ENCODE measurements around the gene INPP5A.
"Not testable (repeated sequence)": the region's sequence is repeated elsewhere in the genome, so short reads cannot be mapped to it uniquely, and the experiment has no call there.

The INPP5A gene, protein sequence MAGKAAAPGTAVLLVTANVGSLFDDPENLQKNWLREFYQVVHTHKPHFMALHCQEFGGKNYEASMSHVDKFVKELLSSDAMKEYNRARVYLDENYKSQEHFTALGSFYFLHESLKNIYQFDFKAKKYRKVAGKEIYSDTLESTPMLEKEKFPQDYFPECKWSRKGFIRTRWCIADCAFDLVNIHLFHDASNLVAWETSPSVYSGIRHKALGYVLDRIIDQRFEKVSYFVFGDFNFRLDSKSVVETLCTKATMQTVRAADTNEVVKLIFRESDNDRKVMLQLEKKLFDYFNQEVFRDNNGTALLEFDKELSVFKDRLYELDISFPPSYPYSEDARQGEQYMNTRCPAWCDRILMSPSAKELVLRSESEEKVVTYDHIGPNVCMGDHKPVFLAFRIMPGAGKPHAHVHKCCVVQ

DNA sequence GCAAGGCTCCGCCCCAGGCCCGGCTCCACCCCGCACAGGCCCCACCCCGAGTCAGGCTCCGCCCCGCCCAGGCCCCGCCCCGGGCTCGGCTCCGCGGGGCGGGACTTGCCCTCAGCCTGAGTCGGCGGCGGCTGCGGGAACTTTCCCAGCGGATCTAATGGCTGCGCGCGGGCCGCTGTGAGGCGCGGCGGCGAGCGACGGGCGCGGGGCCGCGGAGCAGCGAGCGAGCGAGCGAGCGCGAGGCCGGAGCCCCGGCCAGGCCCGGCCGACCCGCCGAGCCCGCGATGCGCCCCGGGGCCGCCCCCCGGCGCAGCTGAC lies at the start of gene INPP5A:
TSS of gene INPP5A (plus strand) at position 104 of the 318 bp plus-strand sequence. CDS start 310 bp downstream, outside the sequence.
- FAIRE-seq: no peak

- FAIRE-seq: no peak
These were observed 49.3 kb upstream of the INPP5A start for GRCh38 chr10:132488231-132488821.

GRCh38 chr10:132489053-132489703 lies 48.4 kb upstream of the INPP5A start:
- no peak for FAIRE-seq

- no peak for FAIRE-seq
These were observed 47.7 kb upstream of the INPP5A start for GRCh38 chr10:132489704-132490534.

- FAIRE-seq: not testable (repeated sequence)
These were observed 46.1 kb upstream of the INPP5A start for GRCh38 chr10:132491534-132491933.

- no peak for FAIRE-seq
These were observed 45.1 kb upstream of the INPP5A start for GRCh38 chr10:132492323-132493025.

DNA sequence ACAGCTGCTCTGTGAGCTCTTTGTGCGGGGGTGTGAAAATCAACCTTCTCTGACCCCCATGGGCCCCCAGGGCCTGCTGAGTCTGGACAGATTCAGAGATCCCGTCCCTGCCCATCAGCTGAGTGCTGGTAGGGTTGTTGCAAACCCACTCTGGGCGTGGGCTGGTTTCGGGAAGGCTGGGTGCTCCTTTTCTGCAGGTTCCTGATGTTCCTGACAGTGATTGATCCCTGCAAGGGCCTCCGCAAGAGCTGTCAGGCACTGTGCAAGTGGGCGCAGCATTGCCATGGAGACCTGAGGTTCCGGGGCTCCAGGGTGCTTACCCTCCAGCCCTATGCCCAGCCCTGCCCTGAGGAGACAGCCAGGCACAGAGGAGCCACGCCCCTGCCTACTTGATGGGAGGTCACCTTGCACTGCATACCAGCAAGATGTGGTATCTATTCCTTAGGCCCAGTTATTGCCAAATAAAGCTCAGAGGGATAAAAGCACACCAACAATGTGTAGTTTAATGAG lies 44.3 kb upstream of the INPP5A start:
- no peak for FAIRE-seq

DNA sequence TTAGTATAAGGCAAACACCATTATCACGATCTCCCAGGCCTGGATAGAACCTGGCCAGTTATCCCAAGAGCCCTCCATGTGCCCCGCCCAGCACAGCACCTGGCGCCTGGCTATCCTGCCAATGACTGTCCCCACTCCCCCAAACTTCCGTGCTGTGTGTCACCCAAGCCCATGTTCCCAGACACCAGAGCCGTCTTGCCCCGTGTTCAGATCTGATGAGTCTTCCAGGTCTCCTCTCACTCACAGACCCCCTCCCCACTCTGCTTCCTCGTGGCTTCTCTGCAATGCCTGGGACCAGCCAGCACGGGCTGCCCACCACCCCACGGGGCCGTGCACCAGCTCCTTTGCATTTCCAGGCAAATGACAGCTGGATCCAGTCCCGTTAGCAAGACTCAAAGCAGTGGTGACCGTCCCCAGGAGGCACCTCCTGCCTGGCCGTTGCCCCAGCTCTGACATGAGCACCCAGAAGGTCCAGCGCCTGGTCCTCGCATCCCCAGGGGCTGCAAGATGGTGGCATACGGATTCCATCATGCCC lies 43.8 kb upstream of the INPP5A start:
- FAIRE-seq: no peak

DNA sequence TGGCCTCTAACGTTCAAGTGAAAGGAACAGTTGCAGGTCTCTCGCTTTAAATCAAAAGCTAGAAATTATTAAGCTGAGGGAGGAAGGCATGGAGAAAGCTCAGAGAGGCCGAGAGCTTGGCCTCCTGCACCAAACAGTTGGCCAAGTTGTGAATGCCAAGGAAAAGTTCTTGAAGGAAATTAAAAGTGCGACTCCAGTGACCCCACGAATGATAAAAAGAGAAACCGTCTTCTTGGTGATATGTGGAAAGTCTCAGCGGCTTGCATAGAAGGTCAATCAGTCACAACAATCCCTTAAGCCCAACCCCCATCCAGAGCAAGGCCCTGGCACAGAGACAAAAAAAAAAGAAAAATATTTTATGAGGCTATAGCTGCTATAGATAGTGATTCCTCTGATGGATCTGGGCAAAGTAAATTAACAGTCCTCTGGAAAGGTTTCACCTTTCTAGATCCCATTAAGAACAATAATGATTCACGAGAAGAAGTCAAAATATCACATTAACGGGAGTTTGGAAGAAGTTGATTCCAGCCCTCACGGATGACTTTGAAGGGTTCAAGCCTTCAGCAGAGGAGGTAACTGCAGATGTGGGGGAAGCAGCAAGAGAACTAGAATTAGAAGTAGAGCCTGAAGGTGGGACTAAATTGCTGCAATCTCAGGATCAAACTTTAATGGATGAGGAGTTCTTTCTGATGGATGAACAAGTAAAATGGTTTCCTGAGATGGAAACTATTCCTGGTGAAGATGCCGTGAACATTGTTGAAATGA lies 42.5 kb upstream of the INPP5A start:
- no peak for FAIRE-seq

- FAIRE-seq: no peak
These were observed 41.1 kb upstream of the INPP5A start for GRCh38 chr10:132496360-132497062.

DNA sequence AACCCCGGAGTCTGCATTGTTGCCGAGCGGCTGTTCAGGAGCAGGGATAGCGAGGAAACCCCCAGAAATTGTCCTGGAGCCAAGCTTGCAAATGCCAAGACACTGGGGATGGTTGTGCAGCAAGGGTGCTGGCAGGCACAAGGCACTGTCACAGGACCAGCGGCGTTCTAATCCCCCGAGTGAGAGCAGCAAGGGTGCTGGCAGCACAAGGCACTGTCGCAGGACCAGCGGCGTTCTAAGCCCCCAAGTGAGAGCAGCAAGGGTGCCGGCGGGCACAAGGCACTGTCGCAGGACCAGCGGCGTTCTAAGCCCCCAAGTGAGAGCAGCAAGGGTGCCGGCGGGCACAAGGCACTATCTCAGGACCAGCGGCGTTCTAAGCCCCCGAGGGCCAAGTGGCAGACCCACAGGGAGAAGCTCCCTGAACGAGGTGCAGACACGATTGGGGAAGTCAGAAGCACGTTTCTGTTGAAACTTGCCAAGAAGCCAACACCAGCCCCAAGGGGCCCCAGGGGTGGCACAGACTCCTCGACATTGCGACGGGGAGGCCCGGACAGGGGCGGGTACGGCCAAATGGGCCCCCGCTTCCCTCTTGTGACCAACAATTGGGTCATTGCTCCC lies 40.4 kb upstream of the INPP5A start:
- no peak for FAIRE-seq

GRCh38 chr10:132497861-132498561 lies 39.6 kb upstream of the INPP5A start:
- FAIRE-seq: no peak

DNA sequence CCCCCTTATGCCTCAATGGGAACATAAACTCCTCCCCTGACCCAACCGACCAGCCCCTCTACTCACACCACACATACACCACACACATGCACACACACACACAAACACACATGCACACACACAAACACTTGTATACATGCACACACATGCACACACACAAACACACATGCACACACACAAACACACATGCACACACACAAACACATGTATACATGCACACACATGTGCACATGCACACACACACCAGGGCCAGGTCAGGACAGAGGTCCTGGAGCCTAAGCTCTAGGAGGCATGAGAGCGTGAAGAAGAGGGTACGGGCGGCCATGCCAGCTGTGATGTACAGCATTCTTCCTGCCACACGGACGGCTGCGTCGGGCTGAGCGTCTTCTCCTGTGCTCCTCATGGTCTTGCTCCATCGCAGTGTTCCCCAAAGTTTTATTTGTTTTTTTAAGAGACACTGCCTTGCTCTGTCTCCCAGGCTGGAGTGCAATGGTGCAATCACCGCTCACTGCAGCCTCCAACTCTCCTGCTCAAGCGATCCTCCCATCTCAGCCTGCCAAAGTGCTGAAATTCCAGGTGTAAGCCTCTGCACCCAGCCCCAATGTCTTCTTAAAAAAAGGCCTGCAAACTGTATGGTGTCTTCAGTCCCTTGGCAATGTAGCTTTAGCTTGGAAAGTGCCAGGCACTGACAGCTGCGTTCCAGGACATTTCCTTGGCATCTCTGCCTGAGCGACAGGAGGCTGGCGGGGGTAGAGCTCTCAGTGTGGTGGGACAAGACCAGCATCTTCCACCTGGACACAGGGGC lies 38.8 kb upstream of the INPP5A start:
- FAIRE-seq: no peak

DNA sequence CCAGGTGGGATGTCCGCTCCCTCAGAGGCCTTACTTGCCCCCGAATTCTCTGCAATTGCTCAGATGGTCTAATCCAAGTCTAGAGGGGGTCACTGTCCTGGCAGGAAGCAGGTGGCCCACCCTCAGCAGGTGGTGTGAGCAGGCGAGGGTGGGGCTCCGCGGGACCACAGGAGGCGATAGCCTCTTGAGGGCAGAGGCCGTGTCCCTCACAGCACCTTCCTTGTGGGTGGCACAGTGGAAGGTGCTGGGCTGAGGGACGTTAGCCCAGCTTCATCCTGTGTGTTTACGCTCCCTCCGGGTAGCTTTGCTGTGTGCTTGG lies 38.3 kb upstream of the INPP5A start:
- FAIRE-seq: no peak

DNA sequence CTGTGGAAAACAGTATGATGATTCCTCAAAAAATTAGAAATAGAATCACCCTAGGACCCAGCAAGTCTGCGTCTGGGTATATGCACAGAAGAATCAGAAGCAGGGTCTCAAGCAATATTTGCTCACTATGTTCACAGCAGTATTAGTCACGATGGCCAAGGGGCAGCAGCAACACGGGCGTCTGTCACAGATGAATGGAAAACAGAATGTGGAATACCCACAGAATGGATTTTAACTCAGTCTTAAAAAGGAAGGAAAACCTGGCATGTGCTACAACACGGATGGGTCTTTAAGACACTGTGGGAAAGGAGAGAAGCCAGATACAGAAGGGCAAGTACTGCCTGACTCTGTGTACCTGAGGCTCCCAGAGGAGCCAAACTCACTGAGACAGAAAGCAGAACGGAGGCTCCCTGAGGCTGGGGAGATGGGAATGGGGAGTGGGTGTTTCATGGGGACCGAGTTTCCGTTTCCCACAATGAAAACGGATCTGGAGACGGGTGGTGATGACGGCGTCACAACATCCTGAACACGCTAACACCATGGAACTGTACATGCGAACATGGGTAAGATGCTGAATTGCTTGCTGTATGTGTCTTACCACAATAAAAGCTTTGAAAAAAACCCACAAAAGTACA lies 36.7 kb upstream of the INPP5A start:
- no peak for FAIRE-seq

GRCh38 chr10:132502544-132503300 lies 34.9 kb upstream of the INPP5A start:
- FAIRE-seq: no peak
